H1 (cell line): ENCODE results near the gene TRABD2A.
"Not testable (repeated sequence)": the region's sequence is repeated elsewhere in the genome, so short reads cannot be mapped to it uniquely, and the experiment has no call there.

ENCODE experiments used
- BRCA1 ChIP-seq: IDR thresholded peaks from 2 replicates; pipeline ENCODE4 v1.6.1; 2012; ENCODE audit warnings: low read depth, low read length, improper control_type of control experiment
- CBX5 ChIP-seq: fragments of 300-800, 300-1000 bp; sonication (generic); IDR thresholded peaks from 2 replicates; pipeline ENCODE4 v1.7.1; 2016; ENCODE audit warnings: antibody characterized with exemption, low read length, low read depth
- EGR1 ChIP-seq: IDR thresholded peaks from 2 replicates; pipeline ENCODE4 v1.6.1; 2011; ENCODE audit warnings: low read depth, low read length, borderline replicate concordance
- EZH2 ChIP-seq: fragments of 200-600 bp; sonication (generic); IDR thresholded peaks from 2 replicates; pipeline ENCODE4 v1.7.1; 2012; ENCODE audit warnings: low read depth, mild to moderate bottlenecking, moderate library complexity, low read length, inconsistent platforms; ENCODE audit not compliant: severe bottlenecking
- TF ChIP-seq, protein P1 (sequence below), 3 experiments: IDR thresholded peaks; 1 replicate in 2 of 3; 2 replicates in 1 of 3; pipeline versions ENCODE4 v1.5.1 to v1.6.1; 2011; ENCODE audit warnings: low read length in 3 of 3, mild to moderate bottlenecking in 3 of 3, inconsistent platforms in 2 of 3, low read depth in 1 of 3, moderate library complexity in 1 of 3; ENCODE audit not compliant: insufficient read depth in 1 of 3; ENCODE audit errors: control extremely low read depth in 1 of 3

DNA sequence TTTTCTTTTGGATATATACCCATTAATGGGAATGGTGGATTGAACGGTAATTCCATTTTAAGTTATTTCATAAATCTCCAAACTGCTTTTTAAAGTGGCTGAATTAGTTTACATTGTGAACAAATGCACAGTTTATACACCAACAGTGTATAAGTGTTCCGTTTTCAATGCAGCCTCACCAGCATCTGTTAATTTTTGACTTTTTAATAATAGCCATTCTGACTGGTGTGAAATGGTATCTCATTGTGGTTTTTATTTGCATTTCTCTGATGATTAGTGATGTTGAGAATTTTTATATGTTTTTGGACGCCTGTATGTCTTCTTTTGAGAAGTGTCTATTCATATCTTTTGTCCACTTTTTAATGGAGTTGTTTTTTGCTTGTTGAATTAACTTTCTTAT is 107.3 kb downstream of the TRABD2A start:
- TF ChIP-seq, protein P1, sequence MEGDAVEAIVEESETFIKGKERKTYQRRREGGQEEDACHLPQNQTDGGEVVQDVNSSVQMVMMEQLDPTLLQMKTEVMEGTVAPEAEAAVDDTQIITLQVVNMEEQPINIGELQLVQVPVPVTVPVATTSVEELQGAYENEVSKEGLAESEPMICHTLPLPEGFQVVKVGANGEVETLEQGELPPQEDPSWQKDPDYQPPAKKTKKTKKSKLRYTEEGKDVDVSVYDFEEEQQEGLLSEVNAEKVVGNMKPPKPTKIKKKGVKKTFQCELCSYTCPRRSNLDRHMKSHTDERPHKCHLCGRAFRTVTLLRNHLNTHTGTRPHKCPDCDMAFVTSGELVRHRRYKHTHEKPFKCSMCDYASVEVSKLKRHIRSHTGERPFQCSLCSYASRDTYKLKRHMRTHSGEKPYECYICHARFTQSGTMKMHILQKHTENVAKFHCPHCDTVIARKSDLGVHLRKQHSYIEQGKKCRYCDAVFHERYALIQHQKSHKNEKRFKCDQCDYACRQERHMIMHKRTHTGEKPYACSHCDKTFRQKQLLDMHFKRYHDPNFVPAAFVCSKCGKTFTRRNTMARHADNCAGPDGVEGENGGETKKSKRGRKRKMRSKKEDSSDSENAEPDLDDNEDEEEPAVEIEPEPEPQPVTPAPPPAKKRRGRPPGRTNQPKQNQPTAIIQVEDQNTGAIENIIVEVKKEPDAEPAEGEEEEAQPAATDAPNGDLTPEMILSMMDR (IDR thresholded peaks at IDR 0.05; ENCODE audit: control extremely low read depth in 1 of 3, insufficient read depth in 1 of 3, low read depth in 1 of 3, low read length in 3 of 3), result not testable (repeated sequence)
- TF ChIP-seq EZH2, EGR1, CBX5, BRCA1: not testable (repeated sequence)
